HepG2 (cell line): ENCODE results near the gene TF. TPM values are rescaled to one million over a fixed set of nuclear protein-coding genes. Genes with fewer than 3 reads are reported as not detected.

ENCODE experiments used
- CEBPZ ChIP-seq: IDR thresholded peaks from 2 replicates; pipeline ENCODE4 v1.6.1; 2012; ENCODE audit warnings: low read length, improper control_type of control experiment
- HNRNPUL1 ChIP-seq: fragments of 200-400 bp; formaldehyde crosslinking; IDR thresholded peaks from 2 replicates; pipeline ENCODE4 v1.6.1; 2017; ENCODE audit warnings: low read depth, mild to moderate bottlenecking, low read length, moderate library complexity
- NBN ChIP-seq: fragments of 450-650 bp; conservative IDR thresholded peaks from 2 replicates; pipeline ENCODE4 v1.6.1; 2017
- NR2C2 ChIP-seq: sonication (generic); formaldehyde crosslinking; IDR thresholded peaks from 2 replicates; pipeline ENCODE4 v1.4.0; 2020; ENCODE audit warnings: missing genetic modification reagents, mild to moderate bottlenecking, moderate library complexity, borderline replicate concordance
- PHB2 ChIP-seq: fragments of 450-650 bp; IDR thresholded peaks from 2 replicates; pipeline ENCODE4 v1.6.1; 2018; ENCODE audit not compliant: partially characterized antibody
- SMARCC2 ChIP-seq: fragments of 450-650 bp; IDR thresholded peaks from 2 replicates; pipeline ENCODE4 v1.6.1; 2017; ENCODE audit warnings: antibody characterized with exemption, mild to moderate bottlenecking
- STAT5B ChIP-seq: sonication (generic); formaldehyde crosslinking; IDR thresholded peaks from 2 replicates; pipeline ENCODE4 v1.4.0; 2020; ENCODE audit warnings: missing genetic modification reagents
- USF2 ChIP-seq, 2 experiments: sonication (generic) in 1 of 2; formaldehyde crosslinking in 1 of 2; IDR thresholded peaks; 2 replicates each; pipeline versions ENCODE4 v1.5.1 to v1.6.1; 2011 to 2020; ENCODE audit warnings: borderline replicate concordance in 1 of 2, low read depth in 1 of 2, low read length in 1 of 2, mild to moderate bottlenecking in 1 of 2, missing genetic modification reagents in 1 of 2, moderate library complexity in 1 of 2
- ZBTB1 ChIP-seq: sonication (generic); formaldehyde crosslinking; IDR thresholded peaks from 2 replicates; pipeline ENCODE4 v1.4.0; 2020; ENCODE audit warnings: missing genetic modification reagents, borderline replicate concordance
- ZNF329 ChIP-seq: sonication (generic); formaldehyde crosslinking; IDR thresholded peaks from 2 replicates; pipeline ENCODE4 v1.9.0; 2021; ENCODE audit warnings: low read depth, mild to moderate bottlenecking, missing genetic modification reagents
- ZNF430 ChIP-seq: sonication (generic); formaldehyde crosslinking; IDR thresholded peaks from 2 replicates; pipeline ENCODE4 v1.9.0; 2021; ENCODE audit warnings: mild to moderate bottlenecking, missing genetic modification reagents
- ZNF781 ChIP-seq: sonication (generic); formaldehyde crosslinking; IDR thresholded peaks from 2 replicates; pipeline ENCODE4 v1.5.1; 2020; ENCODE audit warnings: borderline replicate concordance, mild to moderate bottlenecking, missing genetic modification reagents; ENCODE audit errors: not compliant biosample characterization
- polyA plus RNA-seq, 8 experiments: library from polyadenylated mRNA; depleted of rRNA in 3 of 8; stranded (reverse) in 7 of 8; unstranded in 1 of 8; fragments of >200 nt; fragmentation: Illumina TruSeq in 4 of 8; extraction: Trizol in 4 of 8; gene quantifications; 2 replicates each; pipeline versions ENCODE4 v1.2.1 to v1.2.3, GENCODE V29; 2011 to 2016; ENCODE audit warnings: low read depth in 4 of 8, missing spikeins in 1 of 8, mixed read lengths in 1 of 8; ENCODE audit not compliant: insufficient read depth in 1 of 8
- total RNA-seq, 5 experiments: library from RNA; depleted of rRNA; stranded (reverse); fragments of >200 nt; fragmentation: Illumina TruSeq; extraction: Trizol; gene quantifications; 2 replicates each; pipeline ENCODE4 v1.2.3, GENCODE V29; 2016; ENCODE audit warnings: low read depth in 1 of 5

The TF gene
- total and polyA plus RNA-seq, 2 of the 13 experiments (the other 11 are each of a cell fraction or from before 2014, with no cell fraction given): 10,074 to 11,821 TPM

GRCh38 chr3:133746712-133747066 is 496 bp downstream of the TF start (continued):
- TF ChIP-seq ZNF329 (CRISPR knock-in tag) (no peak), SMARCC2 (no peak), ZBTB1 (CRISPR knock-in tag) (no peak), HNRNPUL1 (no peak), STAT5B (no peak), NR2C2 (no peak), ZNF430 (CRISPR knock-in tag) (no peak), ZNF781 (CRISPR knock-in tag) (no peak), NBN (no peak), PHB2 (no peak), USF2 (IDR thresholded peaks at IDR 0.05; ENCODE audit: low read depth, low read length) (no peak), USF2 (CRISPR knock-in tag; IDR thresholded peaks at IDR 0.05; ENCODE audit: borderline replicate concordance) (no peak), CEBPZ (no peak)
